Endodermal cell (in vitro differentiated cells): ENCODE data around the gene TNIK. TPM values are rescaled to one million over a fixed set of nuclear protein-coding genes. Genes with fewer than 3 reads are reported as not detected.
A peak's percentile ranks its signal among the peaks of the same experiment; 100 is the strongest.

ENCODE experiments used
- DNase-seq: peaks from one replicate; pipeline ENCODE4 v3.0.0-alpha.2; 2017
- H3K27ac ChIP-seq: 2 replicates; pipeline ENCODE4 v1.5.1; 2013; ENCODE audit warnings: mild to moderate bottlenecking, low read depth, low read length, moderate library complexity
- H3K27me3 ChIP-seq: 2 replicates; pipeline ENCODE4 v1.6.1; 2013; ENCODE audit warnings: mild to moderate bottlenecking, low read length, moderate library complexity; ENCODE audit not compliant: insufficient read depth, control insufficient read depth, poor library complexity, severe bottlenecking
- H3K36me3 ChIP-seq: 2 replicates; pipeline ENCODE4 v1.7.0; 2013; ENCODE audit warnings: mild to moderate bottlenecking, low read length, moderate library complexity; ENCODE audit not compliant: control insufficient read depth, insufficient read depth
- H3K4me1 ChIP-seq: one replicate; pipeline ENCODE4 v1.7.0; 2013; ENCODE audit warnings: low read length; ENCODE audit not compliant: control insufficient read depth, insufficient read depth
- H3K4me3 ChIP-seq: 2 replicates; pipeline ENCODE4 v1.5.1; 2013; ENCODE audit warnings: mild to moderate bottlenecking, low read length, moderate library complexity
- H3K9ac ChIP-seq: 2 replicates; pipeline ENCODE4 v1.6.1; 2013; ENCODE audit warnings: mild to moderate bottlenecking, low read length, moderate library complexity; ENCODE audit not compliant: poor library complexity, severe bottlenecking; ENCODE audit errors: extremely low read depth
- H3K9me3 ChIP-seq: 2 replicates; pipeline ENCODE4 v1.6.1; 2013; ENCODE audit warnings: mild to moderate bottlenecking, low read length, moderate library complexity; ENCODE audit not compliant: control insufficient read depth
- H3K27ac Mint-ChIP-seq: 2 replicates; pipeline ENCODE4 v1.8.0; 2020; ENCODE audit warnings: mixed read lengths
- H3K27me3 Mint-ChIP-seq: 2 replicates; pipeline ENCODE4 v1.8.0; 2021; ENCODE audit warnings: mild to moderate bottlenecking, mixed read lengths; ENCODE audit not compliant: insufficient read depth
- H3K36me3 Mint-ChIP-seq: 2 replicates; pipeline ENCODE4 v1.8.0; 2020; ENCODE audit warnings: low read depth, mixed read lengths
- H3K4me1 Mint-ChIP-seq: 2 replicates; pipeline ENCODE4 v1.8.0; 2020; ENCODE audit warnings: mixed read lengths
- H3K4me3 Mint-ChIP-seq: 2 replicates; pipeline ENCODE4 v1.8.0; 2020; ENCODE audit warnings: mild to moderate bottlenecking, moderate library complexity, mixed read lengths
- H3K9me3 Mint-ChIP-seq: 2 replicates; pipeline ENCODE4 v1.8.0; 2020; ENCODE audit warnings: mild to moderate bottlenecking, mixed read lengths
- WGBS, 2 experiments: methylation state at CpG; one replicate each; pipeline versions ENCODE4 v1.1.5 to v1.1.7; 2013; ENCODE audit warnings: missing lambda C conversion rate in 2 of 2, mixed read lengths in 1 of 2; ENCODE audit not compliant: insufficient coverage in 1 of 2, insufficient read length in 1 of 2; 5-methylcytosine and 5-hydroxymethylcytosine counted together
- total RNA-seq, 2 donors: library from RNA; stranded (reverse); fragmentation: NEBNext Ultra II Directional in 1 of 2; extraction: Animal tissue kit (Norgen Biotek cat#: 25700) in 1 of 2; gene quantifications; 2 replicates in 1 of 2; 3 replicates in 1 of 2; pipeline ENCODE4 v1.2.1, GENCODE V29; 2021
- TF ChIP-seq, protein P1 (sequence below): fragments of 200-600 bp; sonication (generic); conservative IDR thresholded peaks from 2 replicates; pipeline ENCODE4 v1.5.0; 2021; ENCODE audit warnings: antibody characterized with exemption, mild to moderate bottlenecking

TNIK gene
- total RNA-seq, 2 donors from 2014 or later, result 12.2 to 14.9 TPM

- TF ChIP-seq, protein P1, sequence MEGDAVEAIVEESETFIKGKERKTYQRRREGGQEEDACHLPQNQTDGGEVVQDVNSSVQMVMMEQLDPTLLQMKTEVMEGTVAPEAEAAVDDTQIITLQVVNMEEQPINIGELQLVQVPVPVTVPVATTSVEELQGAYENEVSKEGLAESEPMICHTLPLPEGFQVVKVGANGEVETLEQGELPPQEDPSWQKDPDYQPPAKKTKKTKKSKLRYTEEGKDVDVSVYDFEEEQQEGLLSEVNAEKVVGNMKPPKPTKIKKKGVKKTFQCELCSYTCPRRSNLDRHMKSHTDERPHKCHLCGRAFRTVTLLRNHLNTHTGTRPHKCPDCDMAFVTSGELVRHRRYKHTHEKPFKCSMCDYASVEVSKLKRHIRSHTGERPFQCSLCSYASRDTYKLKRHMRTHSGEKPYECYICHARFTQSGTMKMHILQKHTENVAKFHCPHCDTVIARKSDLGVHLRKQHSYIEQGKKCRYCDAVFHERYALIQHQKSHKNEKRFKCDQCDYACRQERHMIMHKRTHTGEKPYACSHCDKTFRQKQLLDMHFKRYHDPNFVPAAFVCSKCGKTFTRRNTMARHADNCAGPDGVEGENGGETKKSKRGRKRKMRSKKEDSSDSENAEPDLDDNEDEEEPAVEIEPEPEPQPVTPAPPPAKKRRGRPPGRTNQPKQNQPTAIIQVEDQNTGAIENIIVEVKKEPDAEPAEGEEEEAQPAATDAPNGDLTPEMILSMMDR, result no peak
- WGBS, 2 experiments, result 73 to 80% methylated on average over 2 of the region's 2 CpGs
- no peak overlapping the region for H3K9ac ChIP-seq
- peaks cover 8% of the 10 kb centered on the region for H3K9me3 ChIP-seq
- Mint-ChIP-seq H3K36me3 (no peaks in the 10 kb centered on the region), H3K4me1 (no peaks in the 10 kb centered on the region), H3K9me3 (peaks cover 3% of the 10 kb centered on the region), H3K27me3 (no peaks in the 10 kb centered on the region), H3K4me3 (no peak overlapping the region), H3K27ac (no peak overlapping the region)
- H3K36me3 ChIP-seq, result no peaks in the 10 kb centered on the region
- H3K4me1 ChIP-seq, result peaks cover 7% of the 10 kb centered on the region
- peak; percentile 71 for DNase-seq
- no peak overlapping the region for H3K27ac ChIP-seq
- H3K4me3 ChIP-seq, result no peak overlapping the region
- no peaks in the 10 kb centered on the region for H3K27me3 ChIP-seq
These were observed 30.6 kb downstream of the TNIK start for GRCh38 chr3:171429635-171430034.

DNA sequence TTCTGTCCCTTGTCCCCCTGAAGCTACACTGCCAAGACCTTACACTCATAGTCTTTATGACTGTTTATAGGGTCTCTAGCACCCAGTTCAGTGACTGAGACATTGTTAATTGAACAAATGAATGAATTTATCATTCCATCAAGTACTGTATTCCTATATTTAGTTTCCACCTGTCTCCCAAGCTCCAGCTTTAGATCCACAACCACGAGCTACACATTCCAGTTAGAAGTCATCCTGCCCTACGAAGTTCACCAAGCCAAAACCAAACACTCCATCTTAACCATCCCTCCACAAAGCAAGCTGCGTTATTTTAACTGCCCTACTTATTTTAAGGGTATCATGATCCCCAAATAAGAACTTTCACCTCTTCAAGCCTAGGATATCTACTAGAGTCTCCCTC, 31.3 kb downstream of the TNIK start:
- H3K9me3 Mint-ChIP-seq, result peaks cover 7% of the 10 kb centered on the region
- Histone ChIP-seq H3K9me3 (peaks cover 5% of the 10 kb centered on the region), H3K4me1 (peaks cover 7% of the 10 kb centered on the region), H3K27me3 (no peaks in the 10 kb centered on the region), H3K4me3 (peak overlapping the region; percentile 54), H3K9ac (no peak overlapping the region), H3K36me3 (no peaks in the 10 kb centered on the region), H3K27ac (peak overlapping the region; percentile 15)
- 63 to 80% methylated on average over 3 of the region's 3 CpGs for WGBS, 2 experiments
- DNase-seq, result no peak
- H3K27me3 Mint-ChIP-seq, result no peaks in the 10 kb centered on the region
- TF ChIP-seq, protein P1, result no peak
- no peaks in the 10 kb centered on the region for H3K36me3 Mint-ChIP-seq
- H3K4me3 Mint-ChIP-seq, result no peak overlapping the region
- no peaks in the 10 kb centered on the region for H3K4me1 Mint-ChIP-seq
- no peak overlapping the region for H3K27ac Mint-ChIP-seq

DNA sequence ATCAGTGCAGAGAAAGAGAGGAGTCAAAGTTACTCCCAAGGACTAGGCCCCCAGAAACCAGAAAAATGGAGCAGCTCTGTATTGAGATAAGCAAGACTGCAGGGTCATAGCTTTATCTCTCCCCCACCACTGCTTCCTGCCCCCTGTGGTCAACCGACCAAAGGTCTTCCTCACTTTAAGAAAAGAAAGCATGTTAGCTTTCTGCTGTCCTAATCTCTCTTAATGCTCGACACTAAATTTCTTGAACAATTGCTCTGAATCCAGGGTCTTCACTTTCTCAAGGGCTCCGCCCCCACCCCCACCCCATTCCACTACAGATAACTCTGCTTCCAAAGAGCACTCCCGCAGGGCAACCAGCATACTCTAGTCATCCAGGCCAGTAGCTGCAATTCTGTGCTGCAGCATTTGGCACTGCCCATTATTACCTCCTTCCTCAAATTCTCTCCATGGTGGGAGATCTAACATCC, 31.9 kb downstream of the TNIK start:
- WGBS, 2 experiments, result 0 to 7% methylated on average over 2 to 4 of the region's 4 CpGs
- Mint-ChIP-seq H3K27me3 (no peaks in the 10 kb centered on the region), H3K9me3 (peaks cover 9% of the 10 kb centered on the region), H3K4me3 (no peak overlapping the region), H3K36me3 (no peaks in the 10 kb centered on the region), H3K27ac (no peak overlapping the region), H3K4me1 (no peaks in the 10 kb centered on the region)
- H3K4me3 ChIP-seq, result peak overlapping the region; percentile 65
- H3K9ac ChIP-seq, result no peak overlapping the region
- H3K27ac ChIP-seq, result no peak overlapping the region
- DNase-seq, result peak; percentile 90
- TF ChIP-seq, protein P1, result peak; percentile 24
- H3K4me1 ChIP-seq, result peaks cover 7% of the 10 kb centered on the region
- H3K9me3 ChIP-seq, result peaks cover 4% of the 10 kb centered on the region
- H3K27me3 ChIP-seq, result no peaks in the 10 kb centered on the region
- H3K36me3 ChIP-seq, result no peaks in the 10 kb centered on the region
